H9 (cell line): ENCODE measurements around the gene TRAF3IP1. TPM values are rescaled to one million over a fixed set of nuclear protein-coding genes. Genes with fewer than 3 reads are reported as not detected.

ENCODE experiments used
- DNase-seq: peaks from one replicate; pipeline ENCODE4 v3.0.0-alpha.2; 2017
- H2AFZ ChIP-seq: one replicate; pipeline ENCODE4 v1.6.1; 2013; ENCODE audit warnings: mild to moderate bottlenecking, low read length, control low read depth, moderate library complexity
- H2AK5ac ChIP-seq: 2 replicates; pipeline ENCODE4 v1.6.1; 2013; ENCODE audit warnings: low read length, control low read depth, mixed read lengths; ENCODE audit not compliant: insufficient read length
- H2BK120ac ChIP-seq: one replicate; pipeline ENCODE4 v1.6.1; 2013; ENCODE audit warnings: low read depth, mild to moderate bottlenecking, low read length, control low read depth, inconsistent platforms; ENCODE audit not compliant: poor library complexity, severe bottlenecking
- H2BK12ac ChIP-seq: 2 replicates; pipeline ENCODE4 v1.6.1; 2013; ENCODE audit warnings: low read length, control low read depth, mixed read lengths, low read depth; ENCODE audit not compliant: insufficient read length
- H2BK15ac ChIP-seq: 2 replicates; pipeline ENCODE4 v1.6.1; 2013; ENCODE audit warnings: low read depth, low read length, control low read depth
- H2BK20ac ChIP-seq: one replicate; pipeline ENCODE4 v1.6.1; 2013; ENCODE audit warnings: low read depth, mild to moderate bottlenecking, low read length, control low read depth, inconsistent platforms; ENCODE audit not compliant: poor library complexity, severe bottlenecking
- H2BK5ac ChIP-seq: 2 replicates; pipeline ENCODE4 v1.6.1; 2013; ENCODE audit warnings: low read length, control low read depth, mixed read lengths; ENCODE audit not compliant: insufficient read length
- H3K14ac ChIP-seq: 2 replicates; pipeline ENCODE4 v1.6.1; 2013; ENCODE audit warnings: low read length, control low read depth; ENCODE audit not compliant: insufficient read depth
- H3K18ac ChIP-seq: 2 replicates; pipeline ENCODE4 v1.6.1; 2013; ENCODE audit warnings: low read depth, mild to moderate bottlenecking, mixed read lengths, low read length, control low read depth; ENCODE audit not compliant: insufficient read length
- H3K23ac ChIP-seq: 2 replicates; pipeline ENCODE4 v1.6.1; 2013; ENCODE audit warnings: low read length, control low read depth, mixed read lengths, low read depth; ENCODE audit not compliant: insufficient read length
- H3K23me2 ChIP-seq: 2 replicates; pipeline ENCODE4 v1.6.1; 2013; ENCODE audit warnings: low read depth, mild to moderate bottlenecking, mixed read lengths, low read length, control low read depth; ENCODE audit not compliant: insufficient read length, poor library complexity, severe bottlenecking
- H3K27ac ChIP-seq: 2 replicates; pipeline ENCODE4 v1.5.1; 2013; ENCODE audit warnings: low read length, control low read depth, mixed read lengths, low read depth; ENCODE audit not compliant: insufficient read length
- H3K27me3 ChIP-seq: 2 replicates; pipeline ENCODE4 v1.6.1; 2013; ENCODE audit warnings: low read length, control low read depth, inconsistent platforms; ENCODE audit not compliant: insufficient read depth
- H3K4ac ChIP-seq: 2 replicates; pipeline ENCODE4 v1.6.1; 2013; ENCODE audit warnings: low read depth, mild to moderate bottlenecking, control low read depth, inconsistent platforms, low read length, moderate library complexity
- H3K4me1 ChIP-seq: 2 replicates; pipeline ENCODE4 v1.6.1; 2013; ENCODE audit warnings: low read length, control low read depth, inconsistent platforms; ENCODE audit not compliant: insufficient read depth
- H3K4me2 ChIP-seq: 2 replicates; pipeline ENCODE4 v1.6.1; 2013; ENCODE audit warnings: low read length, control low read depth, mixed read lengths; ENCODE audit not compliant: insufficient read length, insufficient read depth
- H3K56ac ChIP-seq: 2 replicates; pipeline ENCODE4 v1.6.1; 2013; ENCODE audit warnings: low read depth, mild to moderate bottlenecking, mixed read lengths, low read length, control low read depth; ENCODE audit not compliant: insufficient read length
- H3K79me1 ChIP-seq: 2 replicates; pipeline ENCODE4 v1.6.1; 2013; ENCODE audit warnings: low read depth, mild to moderate bottlenecking, moderate library complexity, low read length, control low read depth, inconsistent platforms; ENCODE audit not compliant: insufficient read depth, poor library complexity, severe bottlenecking
- H3K79me2 ChIP-seq: 2 replicates; pipeline ENCODE4 v1.6.1; 2013; ENCODE audit warnings: low read length, control low read depth, inconsistent platforms; ENCODE audit not compliant: insufficient read depth
- H3K9ac ChIP-seq: 2 replicates; pipeline ENCODE4 v1.6.1; 2013; ENCODE audit warnings: low read length, control low read depth, mixed read lengths; ENCODE audit not compliant: insufficient read length; ENCODE audit errors: extremely low read depth
- H3K9me3 ChIP-seq: one replicate; pipeline ENCODE4 v1.6.1; 2013; ENCODE audit warnings: low read depth, low read length, inconsistent platforms; ENCODE audit not compliant: control insufficient read depth
- H3T11ph ChIP-seq: one replicate; pipeline ENCODE4 v1.6.1; 2013; ENCODE audit warnings: mild to moderate bottlenecking, low read length, control low read depth, inconsistent platforms
- H4K20me1 ChIP-seq: one replicate; pipeline ENCODE4 v1.6.1; 2013; ENCODE audit not compliant: control insufficient read depth, insufficient read length, insufficient read depth
- H4K5ac ChIP-seq: 2 replicates; pipeline ENCODE4 v1.6.1; 2013; ENCODE audit warnings: low read depth, mild to moderate bottlenecking, mixed read lengths, low read length, control low read depth; ENCODE audit not compliant: insufficient read length
- H4K8ac ChIP-seq: replicated peaks from 2 replicates; pipeline ENCODE4 v1.6.1; 2013; ENCODE audit warnings: low read length, control low read depth, mixed read lengths, low read depth; ENCODE audit not compliant: insufficient read length
- H4K91ac ChIP-seq: 2 replicates; pipeline ENCODE4 v1.6.1; 2013; ENCODE audit warnings: low read depth, mild to moderate bottlenecking, moderate library complexity, mixed read lengths, low read length, control low read depth; ENCODE audit not compliant: insufficient read length
- H3K27ac Mint-ChIP-seq, 3 experiments: 2 replicates in 2 of 3; 3 replicates in 1 of 3; pipeline ENCODE4 v1.8.0; 2020 to 2021; ENCODE audit warnings: mixed read lengths in 3 of 3, mild to moderate bottlenecking in 1 of 3, moderate library complexity in 1 of 3
- H3K27me3 Mint-ChIP-seq: 2 replicates; pipeline ENCODE4 v1.8.0; 2021; ENCODE audit warnings: low read depth, mild to moderate bottlenecking, moderate library complexity, mixed read lengths
- H3K36me3 Mint-ChIP-seq, 3 experiments: 2 replicates in 2 of 3; 3 replicates in 1 of 3; pipeline ENCODE4 v1.8.0; 2020 to 2021; ENCODE audit warnings: low read depth in 3 of 3, mixed read lengths in 3 of 3; ENCODE audit not compliant: insufficient read depth in 1 of 3
- H3K4me1 Mint-ChIP-seq, 2 experiments: 2 replicates each; pipeline ENCODE4 v1.8.0; 2020; ENCODE audit warnings: mixed read lengths in 2 of 2
- H3K4me3 Mint-ChIP-seq, 2 experiments: 2 replicates in 1 of 2; 3 replicates in 1 of 2; pipeline ENCODE4 v1.8.0; 2020 to 2021; ENCODE audit warnings: mild to moderate bottlenecking in 2 of 2, mixed read lengths in 2 of 2, moderate library complexity in 1 of 2
- H3K9me3 Mint-ChIP-seq, 2 experiments: 2 replicates in 1 of 2; 3 replicates in 1 of 2; pipeline ENCODE4 v1.8.0; 2020; ENCODE audit warnings: mild to moderate bottlenecking in 2 of 2, mixed read lengths in 2 of 2, moderate library complexity in 1 of 2
- WGBS: extraction: QIAGEN DNeasy Blood & Tissue Kit; methylation state at CpG from one replicate; pipeline ENCODE4 v1.1.7; 2013; ENCODE audit warnings: missing lambda C conversion rate, low lambda C conversion rate, mixed read lengths; ENCODE audit not compliant: insufficient read length; ENCODE audit errors: extremely low coverage; 5-methylcytosine and 5-hydroxymethylcytosine counted together
- total RNA-seq: library from RNA; stranded (reverse); gene quantifications from 2 replicates; pipeline ENCODE4 v1.2.1, GENCODE V29; 2021
- TF ChIP-seq, protein P1 (sequence below): fragments of 200-600 bp; sonication (generic); conservative IDR thresholded peaks from 3 replicates; pipeline ENCODE4 v1.8.0; 2021; ENCODE audit warnings: antibody characterized with exemption, mild to moderate bottlenecking

Gene TRAF3IP1
- total RNA-seq, 1 experiment from 2014 or later, result 16.4 TPM

DNA sequence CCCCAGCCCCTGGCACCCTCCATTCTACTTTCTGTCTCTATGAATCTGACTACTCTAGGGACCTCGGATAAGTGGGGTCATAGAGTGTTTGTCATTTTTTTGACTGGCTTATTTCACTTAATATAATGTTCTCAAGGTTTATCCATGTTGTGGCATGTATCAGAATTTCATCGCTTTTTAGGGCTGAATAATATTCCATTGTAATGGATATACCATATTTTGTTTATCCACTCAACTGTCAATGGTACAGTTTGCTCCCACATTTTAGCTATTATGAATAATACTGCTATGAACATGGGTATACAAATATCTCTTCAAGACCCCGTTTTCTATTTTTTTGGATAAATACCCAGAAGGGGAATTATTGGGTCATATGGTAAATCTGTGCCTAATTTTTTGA, 7.4 kb downstream of the TRAF3IP1 start:
- Histone ChIP-seq H3K9me3 (no peaks in the 10 kb centered on the region), H2AFZ (no peak overlapping the region), H4K5ac (no peak overlapping the region), H3K14ac (no peak overlapping the region), H2BK120ac (no peak overlapping the region), H4K8ac (no peak overlapping the region), H3K4me2 (no peak overlapping the region), H4K20me1 (no peaks in the 10 kb centered on the region), H4K91ac (no peak overlapping the region), H3T11ph (no peak overlapping the region), H3K79me2 (no peaks in the 10 kb centered on the region), H3K9ac (no peak overlapping the region), H3K56ac (no peak overlapping the region), H3K23ac (no peak overlapping the region), H2AK5ac (no peak overlapping the region), H3K18ac (no peak overlapping the region), H3K4ac (no peak overlapping the region), H3K23me2 (no peaks in the 10 kb centered on the region), H3K27me3 (no peaks in the 10 kb centered on the region), H2BK12ac (no peak overlapping the region), H2BK15ac (no peak overlapping the region), H2BK5ac (no peak overlapping the region), H3K4me1 (no peaks in the 10 kb centered on the region), H3K27ac (no peak overlapping the region), H2BK20ac (no peak overlapping the region), H3K79me1 (no peaks in the 10 kb centered on the region)
- TF ChIP-seq, protein P1, sequence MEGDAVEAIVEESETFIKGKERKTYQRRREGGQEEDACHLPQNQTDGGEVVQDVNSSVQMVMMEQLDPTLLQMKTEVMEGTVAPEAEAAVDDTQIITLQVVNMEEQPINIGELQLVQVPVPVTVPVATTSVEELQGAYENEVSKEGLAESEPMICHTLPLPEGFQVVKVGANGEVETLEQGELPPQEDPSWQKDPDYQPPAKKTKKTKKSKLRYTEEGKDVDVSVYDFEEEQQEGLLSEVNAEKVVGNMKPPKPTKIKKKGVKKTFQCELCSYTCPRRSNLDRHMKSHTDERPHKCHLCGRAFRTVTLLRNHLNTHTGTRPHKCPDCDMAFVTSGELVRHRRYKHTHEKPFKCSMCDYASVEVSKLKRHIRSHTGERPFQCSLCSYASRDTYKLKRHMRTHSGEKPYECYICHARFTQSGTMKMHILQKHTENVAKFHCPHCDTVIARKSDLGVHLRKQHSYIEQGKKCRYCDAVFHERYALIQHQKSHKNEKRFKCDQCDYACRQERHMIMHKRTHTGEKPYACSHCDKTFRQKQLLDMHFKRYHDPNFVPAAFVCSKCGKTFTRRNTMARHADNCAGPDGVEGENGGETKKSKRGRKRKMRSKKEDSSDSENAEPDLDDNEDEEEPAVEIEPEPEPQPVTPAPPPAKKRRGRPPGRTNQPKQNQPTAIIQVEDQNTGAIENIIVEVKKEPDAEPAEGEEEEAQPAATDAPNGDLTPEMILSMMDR, result no peak
- H3K4me3 Mint-ChIP-seq, result no peak overlapping the region
- no peak for DNase-seq
- no peak overlapping the region for H3K27ac Mint-ChIP-seq
- no peaks in the 10 kb centered on the region for H3K27me3 Mint-ChIP-seq
- peaks cover 0 to 3% of the 10 kb centered on the region in 2 experiments; a peak in 2 of 5 replicates for H3K9me3 Mint-ChIP-seq
- no peaks in the 10 kb centered on the region for H3K4me1 Mint-ChIP-seq
- no CpG with 5 or more reads among the region's 3 CpGs for WGBS
- H3K36me3 Mint-ChIP-seq, result peaks cover 14 to 43% (median 39%) of the 10 kb centered on the region in 3 experiments
